PC-9 (cell line): ENCODE results near the gene ZNF358.

Experiments
- EZH2 ChIP-seq: fragments of 200-600 bp; sonication (generic); IDR thresholded peaks from 2 replicates; pipeline ENCODE4 v1.8.0; 2017; ENCODE audit warnings: antibody characterized with exemption, low read depth
- TF ChIP-seq, protein P1 (sequence below): fragments of 200-600 bp; sonication (generic); conservative IDR thresholded peaks from 2 replicates; pipeline ENCODE4 v1.6.1; 2017; ENCODE audit warnings: mixed run types, antibody characterized with exemption, mild to moderate bottlenecking, moderate library complexity

DNA sequence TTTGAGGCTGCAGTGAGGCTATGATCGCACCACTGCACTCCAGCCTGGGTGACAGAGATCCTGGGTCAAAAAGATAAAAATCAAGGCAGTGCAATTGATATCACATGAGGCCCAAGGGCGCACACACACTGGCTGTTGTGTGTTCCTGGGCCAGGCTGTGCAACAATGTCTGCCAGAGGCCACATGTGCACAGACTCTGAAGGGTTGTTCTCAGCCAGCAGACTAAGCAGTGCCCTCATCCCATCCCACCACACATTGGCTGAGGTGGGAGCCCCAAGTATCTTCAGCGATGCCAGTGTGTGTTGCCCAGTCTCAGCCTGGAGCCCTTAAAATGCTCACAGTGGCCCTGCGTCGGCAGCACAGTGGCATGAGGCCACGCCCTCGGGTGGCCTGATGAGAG lies 39.7 kb upstream of the ZNF358 start:
- TF ChIP-seq, protein P1, sequence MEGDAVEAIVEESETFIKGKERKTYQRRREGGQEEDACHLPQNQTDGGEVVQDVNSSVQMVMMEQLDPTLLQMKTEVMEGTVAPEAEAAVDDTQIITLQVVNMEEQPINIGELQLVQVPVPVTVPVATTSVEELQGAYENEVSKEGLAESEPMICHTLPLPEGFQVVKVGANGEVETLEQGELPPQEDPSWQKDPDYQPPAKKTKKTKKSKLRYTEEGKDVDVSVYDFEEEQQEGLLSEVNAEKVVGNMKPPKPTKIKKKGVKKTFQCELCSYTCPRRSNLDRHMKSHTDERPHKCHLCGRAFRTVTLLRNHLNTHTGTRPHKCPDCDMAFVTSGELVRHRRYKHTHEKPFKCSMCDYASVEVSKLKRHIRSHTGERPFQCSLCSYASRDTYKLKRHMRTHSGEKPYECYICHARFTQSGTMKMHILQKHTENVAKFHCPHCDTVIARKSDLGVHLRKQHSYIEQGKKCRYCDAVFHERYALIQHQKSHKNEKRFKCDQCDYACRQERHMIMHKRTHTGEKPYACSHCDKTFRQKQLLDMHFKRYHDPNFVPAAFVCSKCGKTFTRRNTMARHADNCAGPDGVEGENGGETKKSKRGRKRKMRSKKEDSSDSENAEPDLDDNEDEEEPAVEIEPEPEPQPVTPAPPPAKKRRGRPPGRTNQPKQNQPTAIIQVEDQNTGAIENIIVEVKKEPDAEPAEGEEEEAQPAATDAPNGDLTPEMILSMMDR = no peak
- no peak for TF ChIP-seq EZH2
